SK-N-SH (cell line): ENCODE measurements around the gene PXMP2. TPM values are rescaled to one million over a fixed set of nuclear protein-coding genes. Genes with fewer than 3 reads are reported as not detected.

Experiments used
- CTCF ChIA-PET: fragments of 300-600, 350-600 bp; formaldehyde crosslinking; extraction: SDS; loops from one replicate; lab custom pipeline; 2021; lab: Yijun Ruan, JAX
- POLR2A ChIA-PET: fragments of 350-600 bp; sonication (Branson Sonifier 250); formaldehyde crosslinking; extraction: SDS; loops from one replicate; lab custom pipeline; 2020; ENCODE audit warnings: antibody characterized with exemption, inconsistent platforms; lab: Yijun Ruan, JAX
- DNase-seq: peaks from one replicate; pipeline ENCODE4 v3.0.0; 2012
- H2AFZ ChIP-seq: fragments of 200-600 bp; sonication (generic); 2 replicates; pipeline ENCODE4 v1.8.1; 2016; ENCODE audit warnings: antibody characterized with exemption, mild to moderate bottlenecking, low read depth
- H3F3A ChIP-seq: fragments of 200-600 bp; sonication (generic); replicated peaks from 2 replicates; pipeline ENCODE3; 2016; ENCODE audit warnings: antibody characterized with exemption, mild to moderate bottlenecking; ENCODE audit not compliant: insufficient read depth
- H3K27ac ChIP-seq, 2 experiments: fragments of 200-500 bp in 1 of 2; fragments of 200-600 bp in 1 of 2; sonication (Bioruptor generic) in 1 of 2; sonication (generic), shearing (Covaris generic) in 1 of 2; 2 replicates each; pipeline versions ENCODE4 v1.5.1 to v1.6.1; 2014 to 2016; ENCODE audit warnings: low read depth in 2 of 2, inconsistent platforms in 1 of 2, low read length in 1 of 2, mild to moderate bottlenecking in 1 of 2, mixed read lengths in 1 of 2
- H3K27me3 ChIP-seq: fragments of 200-600 bp; sonication (generic), shearing (Covaris generic); 2 replicates; pipeline ENCODE4 v1.6.1; 2016; ENCODE audit warnings: mixed run types; ENCODE audit not compliant: insufficient read depth
- H3K36me3 ChIP-seq, 2 experiments: fragments of 200-500 bp in 1 of 2; fragments of 200-600 bp in 1 of 2; sonication (Bioruptor generic) in 1 of 2; sonication (generic) in 1 of 2; replicated peaks in 1 of 2; 2 replicates each; pipeline versions ENCODE3 to v1.5.1; 2014 to 2016; ENCODE audit warnings: low read length in 1 of 2, mild to moderate bottlenecking in 1 of 2; ENCODE audit not compliant: insufficient read depth in 2 of 2, control insufficient read depth in 1 of 2
- H3K4me1 ChIP-seq, 2 experiments: fragments of 200-500 bp in 1 of 2; fragments of 200-600 bp in 1 of 2; sonication (Bioruptor generic) in 1 of 2; sonication (generic), shearing (Covaris generic) in 1 of 2; 2 replicates each; pipeline versions ENCODE4 v1.5.1 to v1.6.1; 2014 to 2016; ENCODE audit warnings: low read depth in 1 of 2, low read length in 1 of 2, mixed run types in 1 of 2; ENCODE audit not compliant: insufficient read depth in 2 of 2, control insufficient read depth in 1 of 2
- H3K4me2 ChIP-seq: fragments of 200-600 bp; sonication (generic), shearing (Covaris generic); 2 replicates; pipeline ENCODE4 v1.6.1; 2017; ENCODE audit warnings: mixed run types
- H3K4me3 ChIP-seq, 2 experiments: fragments of 200-500 bp in 1 of 2; fragments of 200-600 bp in 1 of 2; sonication (Bioruptor generic) in 1 of 2; sonication (generic), shearing (Covaris generic) in 1 of 2; 2 replicates each; pipeline versions ENCODE4 v1.5.1 to v1.8.1; 2014 to 2016; ENCODE audit warnings: low read depth in 2 of 2, inconsistent platforms in 1 of 2, low read length in 1 of 2, mild to moderate bottlenecking in 1 of 2, mixed read lengths in 1 of 2, moderate library complexity in 1 of 2
- H3K79me2 ChIP-seq: fragments of 200-600 bp; sonication (generic); 2 replicates; pipeline ENCODE4 v1.8.1; 2017; ENCODE audit warnings: mild to moderate bottlenecking; ENCODE audit not compliant: insufficient read depth
- H3K9ac ChIP-seq: fragments of 200-600 bp; sonication (generic); 2 replicates; pipeline ENCODE4 v1.6.1; 2017; ENCODE audit warnings: mixed run types
- H3K9me2 ChIP-seq: fragments of 200-600 bp; sonication (generic); 2 replicates; pipeline ENCODE4 v1.6.1; 2017; ENCODE audit warnings: mixed run types
- H3K9me3 ChIP-seq: fragments of 200-600 bp; sonication (generic); 2 replicates; pipeline ENCODE4 v1.6.1; 2017; ENCODE audit warnings: mixed run types, mild to moderate bottlenecking, moderate library complexity
- H4K20me1 ChIP-seq: fragments of 200-600 bp; sonication (generic); 2 replicates; pipeline ENCODE4 v1.6.1; 2017; ENCODE audit warnings: mild to moderate bottlenecking, mixed run types; ENCODE audit not compliant: insufficient read depth
- EZH2phosphoT487 ChIP-seq: fragments of 200-600 bp; sonication (generic); IDR thresholded peaks from 2 replicates; pipeline ENCODE4 v1.6.1; 2017; ENCODE audit warnings: low read depth, mixed run types, mild to moderate bottlenecking, antibody characterized with exemption, moderate library complexity, borderline replicate concordance
- FOXM1 ChIP-seq: IDR thresholded peaks from 2 replicates; pipeline ENCODE4 v1.4.0; 2012; ENCODE audit warnings: low read depth, mild to moderate bottlenecking
- JUND ChIP-seq: IDR thresholded peaks from 2 replicates; pipeline ENCODE4 v1.4.0; 2012
- MEF2A ChIP-seq: IDR thresholded peaks from 2 replicates; pipeline ENCODE4 v1.4.0; 2012; ENCODE audit warnings: low read depth, borderline replicate concordance
- NFIC ChIP-seq: IDR thresholded peaks from 2 replicates; pipeline ENCODE4 v1.4.0; 2012; ENCODE audit warnings: borderline replicate concordance
- NRF1 ChIP-seq: IDR thresholded peaks from 2 replicates; pipeline ENCODE4 v1.6.1; 2012; ENCODE audit warnings: low read depth, mild to moderate bottlenecking, low read length
- TAF1 ChIP-seq: IDR thresholded peaks from 2 replicates; pipeline ENCODE4 v1.6.1; 2012; ENCODE audit warnings: low read depth, mild to moderate bottlenecking, low read length, moderate library complexity, borderline replicate concordance
- TEAD4 ChIP-seq: IDR thresholded peaks from 2 replicates; pipeline ENCODE4 v1.4.0; 2012; ENCODE audit warnings: mild to moderate bottlenecking, borderline replicate concordance; ENCODE audit not compliant: insufficient read depth
- WGBS: methylation state at CpG from one replicate; pipeline ENCODE4 v1.1.6; 2017; ENCODE audit warnings: low lambda C conversion rate; 5-methylcytosine and 5-hydroxymethylcytosine counted together
- polyA plus RNA-seq, 3 experiments: library from polyadenylated mRNA; depleted of rRNA; stranded (reverse); fragments of >200 nt; gene quantifications; 2 replicates each; pipeline ENCODE4 v1.2.3, GENCODE V29; 2012
- TF ChIP-seq, protein P1 (sequence below): IDR thresholded peaks from 2 replicates; pipeline ENCODE4; 2012
- TF ChIP-seq, protein P2 (sequence below): IDR thresholded peaks from 2 replicates; pipeline ENCODE4 v1.4.0; 2012; ENCODE audit warnings: low read depth, borderline replicate concordance
- TF ChIP-seq, protein P3 (sequence below): fragments of 200-600 bp; sonication (generic); IDR thresholded peaks from 2 replicates; pipeline ENCODE4 v1.6.1; 2017; ENCODE audit warnings: antibody characterized with exemption, mild to moderate bottlenecking, moderate library complexity
- TF ChIP-seq, protein P4 (sequence below): IDR thresholded peaks from 2 replicates; pipeline ENCODE4 v1.4.0; 2012; ENCODE audit warnings: low read depth

PXMP2 gene
- polyA plus RNA-seq, 1 of the 3 experiments (the other 2 are of a cell fraction): 35.8 TPM

DNA sequence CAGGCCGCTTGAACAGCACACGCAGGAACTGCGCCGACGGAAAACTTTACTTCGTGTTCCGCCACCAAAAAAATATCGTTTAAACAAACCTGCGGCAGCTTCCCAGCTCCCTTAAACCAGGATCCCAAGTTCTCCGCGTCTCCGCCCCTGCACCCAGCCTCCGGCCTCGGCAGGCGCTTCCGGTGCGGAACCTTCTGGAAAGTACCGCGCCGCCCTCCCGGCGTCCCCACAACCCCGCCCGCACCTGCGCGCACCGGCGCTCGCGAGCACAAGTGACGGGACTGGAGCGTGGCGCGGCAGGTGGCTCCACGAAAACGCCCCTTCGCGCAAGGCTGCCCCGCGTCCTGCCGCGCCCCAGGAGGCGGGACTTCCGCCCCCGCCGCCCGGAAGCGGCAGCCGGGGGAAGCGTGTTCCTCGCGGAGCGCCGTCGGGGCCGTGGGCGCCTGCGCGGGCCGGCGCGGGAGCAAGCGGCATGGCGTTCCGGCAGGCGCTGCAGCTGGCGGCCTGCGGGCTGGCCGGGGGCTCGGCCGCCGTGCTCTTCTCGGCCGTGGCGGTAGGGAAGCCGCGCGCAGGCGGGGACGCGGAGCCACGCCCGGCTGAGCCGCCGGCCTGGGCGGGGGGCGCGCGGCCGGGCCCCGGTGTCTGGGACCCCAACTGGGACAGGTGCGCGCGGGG lies 23.2 kb downstream of the PXMP2 start, which contains the start of gene PGAM5 (continued):
- no peak for TF ChIP-seq NFIC
- no peak for TF ChIP-seq FOXM1
- TF ChIP-seq EZH2phosphoT487: no peak
- TF ChIP-seq, protein P1, sequence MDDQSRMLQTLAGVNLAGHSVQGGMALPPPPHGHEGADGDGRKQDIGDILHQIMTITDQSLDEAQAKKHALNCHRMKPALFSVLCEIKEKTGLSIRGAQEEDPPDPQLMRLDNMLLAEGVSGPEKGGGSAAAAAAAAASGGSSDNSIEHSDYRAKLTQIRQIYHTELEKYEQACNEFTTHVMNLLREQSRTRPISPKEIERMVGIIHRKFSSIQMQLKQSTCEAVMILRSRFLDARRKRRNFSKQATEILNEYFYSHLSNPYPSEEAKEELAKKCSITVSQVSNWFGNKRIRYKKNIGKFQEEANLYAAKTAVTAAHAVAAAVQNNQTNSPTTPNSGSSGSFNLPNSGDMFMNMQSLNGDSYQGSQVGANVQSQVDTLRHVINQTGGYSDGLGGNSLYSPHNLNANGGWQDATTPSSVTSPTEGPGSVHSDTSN: 0 out of 2 replicates have a peak, but pooled peaks have one; percentile 2
- TF ChIP-seq JUND: no peak
- TF ChIP-seq, protein P2, sequence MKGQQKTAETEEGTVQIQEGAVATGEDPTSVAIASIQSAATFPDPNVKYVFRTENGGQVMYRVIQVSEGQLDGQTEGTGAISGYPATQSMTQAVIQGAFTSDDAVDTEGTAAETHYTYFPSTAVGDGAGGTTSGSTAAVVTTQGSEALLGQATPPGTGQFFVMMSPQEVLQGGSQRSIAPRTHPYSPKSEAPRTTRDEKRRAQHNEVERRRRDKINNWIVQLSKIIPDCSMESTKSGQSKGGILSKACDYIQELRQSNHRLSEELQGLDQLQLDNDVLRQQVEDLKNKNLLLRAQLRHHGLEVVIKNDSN: no peak
- no peak; the same call in none of the 2 replicates for TF ChIP-seq TAF1
- TF ChIP-seq TEAD4: no peak
- TF ChIP-seq NRF1: peak; percentile 78
- no peak for TF ChIP-seq MEF2A

DNA sequence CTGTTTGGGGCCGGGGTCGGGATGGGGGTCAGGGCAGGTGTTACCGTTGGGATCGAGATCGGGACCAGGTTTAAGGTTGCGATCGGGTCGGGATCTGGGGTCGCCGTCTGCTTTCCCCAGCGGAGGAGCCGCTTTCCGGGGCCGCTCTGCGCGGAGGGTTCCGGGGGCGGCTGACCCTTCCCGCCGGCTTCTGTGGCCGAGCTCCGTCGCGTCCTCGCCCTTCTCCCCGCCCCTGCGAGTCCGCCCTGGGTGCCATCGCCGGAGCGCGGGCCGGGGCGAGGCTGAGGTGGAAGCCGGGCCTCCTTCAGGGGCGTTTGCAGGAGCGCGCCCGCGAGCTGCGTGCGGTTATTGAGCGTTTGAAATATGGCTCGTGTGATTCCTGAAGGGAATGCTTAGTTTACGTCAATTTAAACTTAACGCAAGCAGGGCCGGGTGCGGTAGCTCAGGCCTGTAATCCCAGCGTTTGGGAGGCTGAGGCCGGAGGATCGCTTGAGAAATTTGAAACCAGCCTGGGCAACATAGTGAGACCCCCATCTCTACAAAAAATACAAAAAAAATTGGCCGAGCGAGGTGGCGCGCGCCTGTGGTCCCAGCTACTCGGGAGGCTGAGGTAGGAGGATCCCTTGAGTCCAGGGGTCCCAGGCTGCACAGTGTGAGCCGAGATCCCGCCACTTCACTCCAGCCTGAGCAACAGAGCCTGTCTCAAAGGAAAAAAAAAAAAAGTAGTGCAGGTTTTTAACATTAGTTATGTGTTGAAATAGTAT lies 23.9 kb downstream of the PXMP2 start:
- ChIA-PET POLR2A (interaction anchor here (1.4 to 1.8 kb wide), 2 partner anchors 10 to 19 kb away, joined by 3 to 5 read pairs; no protein-coding TSS in a partner anchor), CTCF (interaction anchor here (0.9 to 1.1 kb wide), 3 partner anchors 21 to 57 kb away, joined by 3 to 4 read pairs (median 4); no protein-coding TSS in a partner anchor)
- DNase-seq: peak; percentile 79
- Histone ChIP-seq H3K4me3 (peak overlapping the region; percentile 71 to 98), H3F3A (peaks cover 16% of the 10 kb centered on the region), H3K79me2 (peaks cover 63% of the 10 kb centered on the region), H3K9ac (peak overlapping the region; percentile 81), H3K27me3 (no peaks in the 10 kb centered on the region), H3K4me2 (peak overlapping the region; percentile 96), H3K27ac (peak overlapping the region; percentile 30 to 84; a peak in 3 of 4 replicates), H2AFZ (0 out of 2 replicates have a peak overlapping the region, but pooled peaks have one; percentile 70), H3K36me3 (peaks cover 0 to 7% of the 10 kb centered on the region in 2 experiments), H3K9me3 (no peaks in the 10 kb centered on the region), H3K9me2 (no peaks in the 10 kb centered on the region), H4K20me1 (peaks cover 24% of the 10 kb centered on the region), H3K4me1 (no peaks in the 10 kb centered on the region; a peak in 1 of 4 replicates)
- TF ChIP-seq, protein P3, sequence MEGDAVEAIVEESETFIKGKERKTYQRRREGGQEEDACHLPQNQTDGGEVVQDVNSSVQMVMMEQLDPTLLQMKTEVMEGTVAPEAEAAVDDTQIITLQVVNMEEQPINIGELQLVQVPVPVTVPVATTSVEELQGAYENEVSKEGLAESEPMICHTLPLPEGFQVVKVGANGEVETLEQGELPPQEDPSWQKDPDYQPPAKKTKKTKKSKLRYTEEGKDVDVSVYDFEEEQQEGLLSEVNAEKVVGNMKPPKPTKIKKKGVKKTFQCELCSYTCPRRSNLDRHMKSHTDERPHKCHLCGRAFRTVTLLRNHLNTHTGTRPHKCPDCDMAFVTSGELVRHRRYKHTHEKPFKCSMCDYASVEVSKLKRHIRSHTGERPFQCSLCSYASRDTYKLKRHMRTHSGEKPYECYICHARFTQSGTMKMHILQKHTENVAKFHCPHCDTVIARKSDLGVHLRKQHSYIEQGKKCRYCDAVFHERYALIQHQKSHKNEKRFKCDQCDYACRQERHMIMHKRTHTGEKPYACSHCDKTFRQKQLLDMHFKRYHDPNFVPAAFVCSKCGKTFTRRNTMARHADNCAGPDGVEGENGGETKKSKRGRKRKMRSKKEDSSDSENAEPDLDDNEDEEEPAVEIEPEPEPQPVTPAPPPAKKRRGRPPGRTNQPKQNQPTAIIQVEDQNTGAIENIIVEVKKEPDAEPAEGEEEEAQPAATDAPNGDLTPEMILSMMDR: no peak
- TF ChIP-seq EZH2phosphoT487: no peak
- TF ChIP-seq, protein P4, sequence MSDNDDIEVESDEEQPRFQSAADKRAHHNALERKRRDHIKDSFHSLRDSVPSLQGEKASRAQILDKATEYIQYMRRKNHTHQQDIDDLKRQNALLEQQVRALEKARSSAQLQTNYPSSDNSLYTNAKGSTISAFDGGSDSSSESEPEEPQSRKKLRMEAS: 0 out of 2 replicates have a peak, but pooled peaks have one; percentile 17
- 4% methylated on average over 43 of the region's 59 CpGs for WGBS
